GM19328 (cell line): ENCODE results near the gene CAB39.
"Not testable (repeated sequence)": the region's sequence is repeated elsewhere in the genome, so short reads cannot be mapped to it uniquely, and the experiment has no call there.

Source experiments
- ATAC-seq: cut with Tn5 transposase; IDR thresholded peaks from one replicate; pipeline ENCODE4 v1.9.1; 2021; ENCODE audit warnings: mild to moderate bottlenecking, moderate library complexity; ENCODE audit not compliant: unreplicated experiment

The CAB39 gene

GRCh38 chr2:230713331-230714135 is 891 bp downstream of the CAB39 start:
- ATAC-seq, result peak; percentile 3

GRCh38 chr2:230714136-230714480 is 1.5 kb downstream of the CAB39 start:
- ATAC-seq, result no peak

- no peak for ATAC-seq
These were observed 2.6 kb downstream of the CAB39 start for GRCh38 chr2:230715201-230715600.

GRCh38 chr2:230716588-230716987 is 3.9 kb downstream of the CAB39 start:
- no peak for ATAC-seq

DNA sequence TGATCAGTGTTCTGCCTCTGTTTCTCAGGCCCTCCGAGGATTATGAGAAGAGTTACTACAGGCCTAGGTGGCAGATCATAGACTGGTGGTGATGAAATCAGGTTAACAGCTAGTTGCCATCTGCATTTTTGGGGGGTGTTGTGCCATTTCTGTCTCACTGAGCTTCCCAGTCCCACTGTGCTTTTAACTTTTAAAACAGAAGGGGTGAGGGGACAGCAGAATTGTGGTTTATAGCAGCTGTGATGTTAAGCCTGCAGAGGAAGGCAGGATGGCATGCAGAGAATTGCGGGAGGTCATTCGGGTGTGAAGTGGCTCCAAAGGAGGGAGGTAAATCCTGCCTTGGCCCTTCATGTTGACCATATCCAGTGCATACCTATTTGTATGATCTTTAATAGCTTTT is 5.0 kb downstream of the CAB39 start:
- ATAC-seq, result no peak

DNA sequence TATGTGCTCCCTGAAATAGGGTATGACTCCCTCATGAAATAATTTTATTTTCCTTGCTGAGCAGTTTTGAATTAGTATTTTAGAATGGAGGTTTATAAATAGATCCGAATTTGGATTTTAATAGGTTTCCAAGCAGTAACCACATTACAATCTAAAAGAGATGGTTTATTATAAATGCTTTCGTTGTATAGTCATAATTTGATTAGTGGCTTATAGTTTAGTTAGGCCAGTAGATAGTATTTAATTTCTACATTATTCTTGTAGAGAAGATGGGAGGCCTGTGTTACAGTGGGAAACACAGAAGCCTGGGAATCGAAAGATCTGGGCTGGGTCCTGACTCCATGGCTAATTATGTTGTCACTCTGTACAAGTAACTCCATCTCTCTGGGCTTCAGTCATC is 6.7 kb downstream of the CAB39 start:
- no peak for ATAC-seq

- no peak for ATAC-seq
These were observed 9.1 kb downstream of the CAB39 start for GRCh38 chr2:230721712-230722111.

- ATAC-seq, result no peak
These were observed 9.7 kb downstream of the CAB39 start for GRCh38 chr2:230722207-230722885.

- ATAC-seq, result no peak
These were observed 10.7 kb downstream of the CAB39 start for GRCh38 chr2:230723363-230723762.

GRCh38 chr2:230724957-230725356 is 12.3 kb downstream of the CAB39 start:
- ATAC-seq, result not testable (repeated sequence)

- no peak for ATAC-seq
These were observed 18.9 kb downstream of the CAB39 start for GRCh38 chr2:230731512-230731911.

DNA sequence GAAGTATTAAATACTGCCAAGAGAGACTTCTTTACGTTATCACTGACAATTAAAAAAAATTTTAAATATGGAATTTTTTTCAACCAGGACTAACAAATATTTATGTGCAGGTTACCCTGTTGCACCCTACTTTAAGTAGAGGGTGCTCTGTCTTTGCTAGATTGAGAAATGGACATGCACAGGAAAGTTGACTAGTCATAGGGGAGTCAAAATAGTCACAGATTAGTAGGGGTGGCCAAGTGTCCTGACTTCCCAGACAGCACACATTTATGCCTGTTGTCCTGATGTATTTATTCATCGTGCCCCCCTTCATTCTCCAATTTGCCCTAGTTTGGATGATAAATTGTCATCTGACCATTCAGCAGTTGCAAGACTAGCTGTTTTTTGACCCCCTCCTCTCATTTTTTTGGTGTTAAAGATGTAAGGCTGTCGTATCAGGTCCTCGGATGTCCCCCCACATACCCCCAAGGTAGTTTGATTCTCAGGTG is 20.3 kb downstream of the CAB39 start:
- no peak for ATAC-seq

DNA sequence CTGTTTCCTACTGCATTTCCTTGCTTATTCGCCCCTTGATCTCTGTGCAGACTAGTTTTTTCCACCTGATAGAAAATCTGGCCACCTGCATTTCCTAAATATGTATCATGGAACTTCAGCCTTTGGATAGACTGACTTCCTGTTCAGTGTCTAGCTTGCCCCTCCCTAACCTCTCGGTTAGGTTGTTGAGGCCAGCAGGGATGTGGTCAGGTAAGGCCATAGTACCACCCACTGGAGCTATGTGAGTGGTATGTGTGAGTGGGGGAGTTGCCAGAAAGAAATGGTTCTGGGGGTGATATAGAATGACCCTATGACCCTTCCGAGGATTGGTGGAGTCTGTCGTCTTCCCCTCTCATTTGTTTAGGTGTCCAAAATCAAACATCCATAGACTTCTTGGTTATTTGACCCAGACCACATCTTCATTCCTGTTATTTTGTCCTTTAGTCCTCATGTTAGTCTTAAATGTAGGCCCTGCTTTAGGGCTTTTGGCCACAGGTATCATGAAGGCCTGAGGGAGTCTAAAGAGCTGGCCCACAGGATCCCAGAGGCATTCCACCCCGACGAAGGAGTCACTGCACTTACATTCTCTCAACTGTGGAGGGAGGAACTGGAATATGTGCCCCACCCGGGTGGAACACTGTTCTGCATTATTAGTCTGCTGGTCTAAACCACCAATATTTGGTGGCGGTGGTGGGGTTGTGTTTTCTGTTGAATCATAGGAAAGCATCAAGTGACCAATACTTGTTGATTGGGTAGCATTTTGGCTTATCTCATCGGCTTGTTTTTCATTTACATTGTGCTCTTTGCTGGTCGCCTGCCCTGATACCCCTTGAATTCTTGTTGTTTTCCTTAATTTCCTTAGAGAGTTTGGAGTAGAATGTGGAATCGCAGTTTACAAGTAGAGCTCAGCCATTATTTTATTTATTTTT is 21.9 kb downstream of the CAB39 start:
- ATAC-seq, result no peak

DNA sequence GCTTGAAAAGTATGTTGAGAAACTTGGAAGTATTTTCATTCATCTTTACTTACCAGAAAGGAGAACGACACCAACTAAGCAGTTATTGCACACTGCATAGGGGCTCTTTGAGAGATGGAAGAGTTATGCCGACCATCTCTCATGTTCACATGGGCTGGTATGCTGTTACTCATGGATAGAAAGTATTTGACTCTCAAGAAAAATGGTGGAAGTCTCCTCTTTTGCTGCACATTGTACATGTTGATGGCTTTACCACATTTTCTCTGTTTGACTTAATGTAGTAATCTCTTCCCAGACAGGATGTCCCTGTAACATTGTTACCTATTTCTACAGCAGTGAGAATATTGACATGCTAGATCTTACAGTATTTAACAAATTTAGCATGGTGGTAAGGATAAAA is 23.2 kb downstream of the CAB39 start:
- ATAC-seq, result no peak

DNA sequence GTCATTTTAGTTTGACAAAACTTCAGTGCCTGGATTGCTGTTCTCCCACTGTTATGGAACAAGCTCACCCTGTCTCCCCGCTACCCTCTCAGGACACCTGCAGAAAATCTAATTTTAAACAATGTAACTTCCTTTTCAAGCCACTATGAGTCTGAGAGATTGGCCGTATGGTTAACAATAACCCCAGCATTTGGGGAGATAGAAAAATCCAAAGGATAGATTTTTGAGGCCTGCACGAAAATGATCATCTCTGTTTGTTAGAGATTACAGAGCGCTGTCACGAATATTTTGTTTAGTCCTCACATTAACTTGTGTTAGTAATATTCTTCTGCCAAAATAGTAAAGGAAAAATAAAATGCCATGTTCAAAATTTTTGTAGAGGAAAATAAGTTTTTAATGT is 24.7 kb downstream of the CAB39 start:
- ATAC-seq, result no peak

DNA sequence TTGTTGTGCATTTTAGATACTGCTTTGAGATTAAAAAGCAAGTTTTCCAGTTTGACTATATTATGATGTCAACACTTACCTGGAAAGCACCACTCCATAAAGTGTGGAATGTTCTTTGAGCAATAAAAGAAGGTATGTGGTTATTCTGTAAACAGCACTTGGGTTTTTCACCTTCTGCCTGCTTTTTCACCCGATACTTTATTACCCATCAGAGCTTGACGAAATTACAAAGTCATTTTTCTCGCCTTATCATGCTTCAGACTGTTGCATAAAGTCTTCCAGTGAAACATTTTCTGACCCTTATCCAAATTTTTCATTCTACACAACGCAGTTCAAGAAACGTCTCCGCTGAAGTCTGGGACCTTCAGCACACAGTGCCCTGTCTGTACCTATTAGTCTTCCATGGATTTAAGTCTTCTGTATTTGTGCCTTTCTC is 25.2 kb downstream of the CAB39 start:
- ATAC-seq, result no peak

- ATAC-seq, result no peak
These were observed 25.8 kb downstream of the CAB39 start for GRCh38 chr2:230738391-230738811.

DNA sequence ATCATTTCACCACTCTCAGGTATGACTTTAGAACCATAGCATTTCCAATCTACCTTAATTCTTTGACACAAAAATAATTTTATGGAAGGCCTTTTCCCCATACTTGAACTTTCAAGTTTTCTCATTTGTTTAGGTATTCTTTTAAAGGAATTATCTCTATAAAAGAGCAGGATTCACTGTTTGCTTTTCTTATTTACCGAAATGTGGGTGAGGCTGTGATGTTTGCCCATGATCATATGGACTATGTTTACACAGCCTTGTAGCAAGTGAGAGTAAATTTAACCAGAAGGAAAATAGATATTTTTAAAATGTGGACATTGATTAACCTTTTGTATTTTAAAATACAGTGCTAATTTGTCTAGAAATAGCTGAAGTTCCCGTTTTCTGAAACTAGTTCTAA is 26.3 kb downstream of the CAB39 start:
- ATAC-seq, result no peak

GRCh38 chr2:230739961-230740360 is 27.3 kb downstream of the CAB39 start:
- ATAC-seq, result no peak

DNA sequence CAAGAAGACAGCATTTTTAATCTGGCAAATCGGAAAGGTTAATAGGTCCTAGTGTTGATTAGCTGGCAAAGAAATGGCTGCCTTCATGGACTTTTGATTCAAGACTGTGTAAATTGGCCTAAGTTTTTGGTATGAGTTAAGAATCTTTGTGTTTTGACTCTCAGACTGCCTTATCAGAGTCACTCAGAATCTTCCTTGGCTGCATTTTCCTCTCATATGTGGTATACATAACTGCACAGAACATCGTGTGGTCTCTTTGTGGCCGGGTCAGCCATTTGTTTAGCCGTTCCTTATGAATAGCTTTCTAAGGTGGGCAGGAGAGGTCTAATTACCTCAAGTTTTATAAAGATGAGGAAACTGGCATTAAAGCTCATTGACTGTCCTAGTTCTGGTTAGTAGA is 30.1 kb downstream of the CAB39 start:
- ATAC-seq, result no peak

GRCh38 chr2:230746213-230746612 is 33.6 kb downstream of the CAB39 start:
- ATAC-seq, result no peak
